ENCODE measurements around the gene CACNB4.
"Not testable (repeated sequence)": the region's sequence is repeated elsewhere in the genome, so short reads cannot be mapped to it uniquely, and the experiment has no call there.

- TF ChIP-seq ZNF274 (IDR thresholded peaks at IDR 0.05; ENCODE audit: low read depth, low read length); SUZ12 (IDR thresholded peaks at IDR 0.05; ENCODE audit: extremely low read depth, insufficient read depth, insufficient read length); YY1 (IDR thresholded peaks at IDR 0.05; ENCODE audit: insufficient read depth, insufficient read length): not testable (repeated sequence)
Measured at GRCh38 chr2:152107140-152107539, 8.3 kb upstream of the CACNB4 start.
